H1 (cell line): ENCODE results near the gene ADGRG1. TPM values are rescaled to one million over a fixed set of nuclear protein-coding genes. Genes with fewer than 3 reads are reported as not detected.

Experiments
- CTCF ChIA-PET: fragments of 300-600 bp; sonication (Branson Sonifier 250); formaldehyde crosslinking; loops from one replicate; lab custom pipeline; 2021; ENCODE audit not compliant: partially characterized antibody; lab: Charles Lee
- POLR2A ChIA-PET: fragments of 300-600 bp; sonication (Branson Sonifier 250); formaldehyde crosslinking; loops from one replicate; lab custom pipeline; 2021; ENCODE audit warnings: inconsistent platforms; ENCODE audit not compliant: partially characterized antibody; lab: Charles Lee
- DNase-seq, 2 experiments: peaks; one replicate each; pipeline versions ENCODE4 v3.0.0 to v3.0.0-alpha.2; 2010 to 2022; ENCODE audit warnings: low spot score in 2 of 2, low read depth in 1 of 2, mixed read lengths in 1 of 2
- FAIRE-seq: peaks from 2 replicates; lab custom pipeline; 2011; peaks lifted over from hg19 to GRCh38; lab: Jason Lieb, UNC
- H2AFZ ChIP-seq: 2 replicates; pipeline ENCODE4 v1.8.1; 2012; ENCODE audit warnings: low read length, inconsistent platforms
- H2AK5ac ChIP-seq: 2 replicates; pipeline ENCODE4 v1.6.1; 2013; ENCODE audit warnings: low read depth, low read length
- H2BK120ac ChIP-seq: replicated peaks from 2 replicates; pipeline ENCODE3; 2013; ENCODE audit warnings: low read depth, low read length, inconsistent platforms
- H2BK12ac ChIP-seq: 2 replicates; pipeline ENCODE4 v1.6.1; 2013; ENCODE audit warnings: low read depth, low read length
- H2BK15ac ChIP-seq: 2 replicates; pipeline ENCODE4 v1.6.1; 2013; ENCODE audit warnings: low read length
- H2BK20ac ChIP-seq: 2 replicates; pipeline ENCODE4 v1.6.1; 2013; ENCODE audit warnings: low read length
- H2BK5ac ChIP-seq: 2 replicates; pipeline ENCODE4 v1.6.1; 2013; ENCODE audit warnings: low read depth, low read length
- H3K14ac ChIP-seq: 2 replicates; pipeline ENCODE4 v1.6.1; 2013; ENCODE audit warnings: inconsistent platforms; ENCODE audit not compliant: insufficient read length
- H3K18ac ChIP-seq: 2 replicates; pipeline ENCODE4 v1.6.1; 2013; ENCODE audit warnings: low read length; ENCODE audit errors: extremely low read depth
- H3K23ac ChIP-seq: 2 replicates; pipeline ENCODE4 v1.6.1; 2013; ENCODE audit warnings: inconsistent platforms; ENCODE audit not compliant: insufficient read length
- H3K23me2 ChIP-seq: 2 replicates; pipeline ENCODE4 v1.6.1; 2013; ENCODE audit warnings: low read depth, low read length
- H3K27ac ChIP-seq: 2 replicates; pipeline ENCODE4 v1.6.1; 2011; ENCODE audit warnings: low read depth, low read length, inconsistent platforms
- H3K27me3 ChIP-seq, 4 experiments: replicated peaks in 1 of 4; 1 replicate in 1 of 4; 2 replicates in 3 of 4; pipeline versions ENCODE4 v1.6.1 to v1.8.1; 2011 to 2013; ENCODE audit warnings: low read length in 3 of 4, mild to moderate bottlenecking in 3 of 4, inconsistent platforms in 2 of 4, mixed read lengths in 2 of 4, moderate library complexity in 1 of 4; ENCODE audit not compliant: control insufficient read depth in 3 of 4, insufficient read depth in 3 of 4; ENCODE audit errors: extremely low read depth in 1 of 4
- H3K36me3 ChIP-seq, 4 experiments: 2 replicates each; pipeline versions ENCODE4 v1.6.1 to v1.8.1; 2011 to 2013; ENCODE audit warnings: mild to moderate bottlenecking in 4 of 4, low read length in 3 of 4, moderate library complexity in 2 of 4, control low read depth in 1 of 4, inconsistent platforms in 1 of 4; ENCODE audit not compliant: insufficient read depth in 4 of 4, control insufficient read depth in 2 of 4
- H3K4ac ChIP-seq: replicated peaks from 2 replicates; pipeline ENCODE3; 2013; ENCODE audit warnings: low read length, low read depth, mixed read lengths, inconsistent platforms; ENCODE audit not compliant: insufficient read length
- H3K4me1 ChIP-seq, 4 experiments: replicated peaks in 1 of 4; 1 replicate in 1 of 4; 2 replicates in 3 of 4; pipeline versions ENCODE4 v1.6.1 to v1.8.1; 2011 to 2013; ENCODE audit warnings: low read length in 3 of 4, inconsistent platforms in 2 of 4, mixed read lengths in 1 of 4; ENCODE audit not compliant: insufficient read depth in 4 of 4, control insufficient read depth in 3 of 4
- H3K4me2 ChIP-seq, 2 experiments: 2 replicates each; pipeline versions ENCODE4 v1.6.1 to v1.8.1; 2011 to 2013; ENCODE audit warnings: low read depth in 2 of 2, low read length in 2 of 2, control low read depth in 1 of 2, inconsistent platforms in 1 of 2, mild to moderate bottlenecking in 1 of 2; ENCODE audit not compliant: insufficient read depth in 1 of 2
- H3K4me3 ChIP-seq, 4 experiments: fragments of 200-600, 300-600 bp in 1 of 4; sonication (generic), shearing (Covaris generic), sonication (Bioruptor Twin) in 1 of 4; 2 replicates each; pipeline versions ENCODE4 v1.5.1 to v1.8.1; 2011 to 2016; ENCODE audit warnings: low read length in 4 of 4, low read depth in 3 of 4, control low read depth in 2 of 4, inconsistent platforms in 2 of 4, mild to moderate bottlenecking in 2 of 4, mixed read lengths in 1 of 4, moderate library complexity in 1 of 4; ENCODE audit not compliant: insufficient read depth in 2 of 4; ENCODE audit errors: extremely low read depth in 1 of 4
- H3K56ac ChIP-seq: replicated peaks from 2 replicates; pipeline ENCODE3; 2013; ENCODE audit warnings: low read depth, mild to moderate bottlenecking, mixed read lengths, low read length, inconsistent platforms; ENCODE audit not compliant: insufficient read length
- H3K79me1 ChIP-seq: 2 replicates; pipeline ENCODE4 v1.6.1; 2013; ENCODE audit warnings: low read depth, low read length, control low read depth
- H3K79me2 ChIP-seq, 2 experiments: 2 replicates each; pipeline versions ENCODE4 v1.6.1 to v1.8.1; 2012 to 2013; ENCODE audit warnings: low read length in 2 of 2, mild to moderate bottlenecking in 2 of 2, inconsistent platforms in 1 of 2; ENCODE audit not compliant: insufficient read depth in 2 of 2, control insufficient read depth in 1 of 2
- H3K9ac ChIP-seq, 4 experiments: replicated peaks in 1 of 4; 1 replicate in 1 of 4; 2 replicates in 3 of 4; pipeline versions ENCODE4 v1.6.1 to v1.8.1; 2011 to 2013; ENCODE audit warnings: low read depth in 3 of 4, low read length in 3 of 4, control low read depth in 2 of 4, mild to moderate bottlenecking in 2 of 4, moderate library complexity in 2 of 4, inconsistent platforms in 1 of 4; ENCODE audit errors: extremely low read depth in 1 of 4
- H3K9me3 ChIP-seq, 2 experiments: 2 replicates each; pipeline versions ENCODE4 v1.6.1 to v1.8.1; 2012 to 2013; ENCODE audit warnings: mild to moderate bottlenecking in 2 of 2, moderate library complexity in 2 of 2, control low read depth in 1 of 2, inconsistent platforms in 1 of 2, low read depth in 1 of 2, low read length in 1 of 2, mixed read lengths in 1 of 2; ENCODE audit not compliant: insufficient read depth in 2 of 2
- H4K20me1 ChIP-seq, 2 experiments: replicated peaks in 1 of 2; 2 replicates each; pipeline versions ENCODE3 to v1.8.1; 2011 to 2013; ENCODE audit warnings: inconsistent platforms in 2 of 2, low read length in 2 of 2, mild to moderate bottlenecking in 1 of 2; ENCODE audit not compliant: insufficient read depth in 2 of 2, control insufficient read depth in 1 of 2
- H4K5ac ChIP-seq: 2 replicates; pipeline ENCODE4 v1.6.1; 2013; ENCODE audit warnings: low read length, low read depth, mixed read lengths, inconsistent platforms; ENCODE audit not compliant: insufficient read length
- H4K8ac ChIP-seq: 2 replicates; pipeline ENCODE4 v1.8.0; 2013; ENCODE audit warnings: mild to moderate bottlenecking, moderate library complexity, low read length, inconsistent platforms; ENCODE audit not compliant: insufficient read depth; ENCODE audit errors: extremely low read depth
- H4K91ac ChIP-seq: replicated peaks from 2 replicates; pipeline ENCODE3; 2013; ENCODE audit warnings: low read length, mixed read lengths, inconsistent platforms; ENCODE audit not compliant: insufficient read length
- JUN ChIP-seq: IDR thresholded peaks from 2 replicates; pipeline ENCODE4 v1.6.1; 2011; ENCODE audit warnings: low read depth, mild to moderate bottlenecking, improper control_type of control experiment, low read length
- JUND ChIP-seq: IDR thresholded peaks from 2 replicates; pipeline ENCODE4 v1.6.1; 2011; ENCODE audit warnings: mild to moderate bottlenecking, improper control_type of control experiment, low read length
- RAD21 ChIP-seq, 2 experiments: IDR thresholded peaks in 1 of 2; conservative IDR thresholded peaks in 1 of 2; 2 replicates each; pipeline ENCODE4 v1.6.1; 2011; ENCODE audit warnings: low read depth in 2 of 2, low read length in 2 of 2, improper control_type of control experiment in 1 of 2, inconsistent platforms in 1 of 2, mild to moderate bottlenecking in 1 of 2, moderate library complexity in 1 of 2
- RBBP5 ChIP-seq: IDR thresholded peaks from 2 replicates; pipeline ENCODE4 v1.7.1; 2012; ENCODE audit warnings: low read depth, mild to moderate bottlenecking, inconsistent platforms, low read length, moderate library complexity, borderline replicate concordance
- SP2 ChIP-seq: IDR thresholded peaks from 2 replicates; pipeline ENCODE4 v1.6.1; 2012; ENCODE audit warnings: mild to moderate bottlenecking, low read length, inconsistent platforms
- TEAD4 ChIP-seq: IDR thresholded peaks from 2 replicates; pipeline ENCODE4 v1.6.1; 2012; ENCODE audit warnings: low read depth, low read length, inconsistent platforms, mixed read lengths
- YY1 ChIP-seq: IDR thresholded peaks from 2 replicates; pipeline ENCODE4 v1.6.1; 2011; ENCODE audit warnings: low read depth, mild to moderate bottlenecking, low read length
- WGBS, 2 experiments: shearing (Covaris generic) in 1 of 2; methylation state at CpG; one replicate each; pipeline versions ENCODE4 v1.1.6 to v1.1.7; 2013 to 2015; ENCODE audit warnings: low lambda C conversion rate in 2 of 2, mixed read lengths in 2 of 2, inconsistent platforms in 1 of 2, low coverage in 1 of 2, missing lambda C conversion rate in 1 of 2; ENCODE audit not compliant: insufficient replicate concordance in 2 of 2, insufficient coverage in 1 of 2, insufficient read length in 1 of 2; ENCODE audit errors: extremely low coverage in 1 of 2, missing lambda C conversion rate in 1 of 2; 5-methylcytosine and 5-hydroxymethylcytosine counted together
- polyA plus RNA-seq, 7 experiments: library from polyadenylated mRNA; depleted of rRNA in 3 of 7; stranded (reverse) in 5 of 7; unstranded in 2 of 7; fragments of >200 nt in 5 of 7; fragments of 200-250 nt in 2 of 7; gene quantifications; 1 replicate in 5 of 7; 2 replicates in 1 of 7; 4 replicates in 1 of 7; pipeline versions ENCODE4 v1.2.1 to v1.2.3, GENCODE V29; 2011 to 2013; ENCODE audit warnings: missing spikeins in 2 of 7, mixed read lengths in 2 of 7
- total RNA-seq: library from RNA; stranded (reverse); fragmentation: NEBNext Ultra II Directional; extraction: Animal tissue kit (Norgen Biotek cat#: 25700); gene quantifications from 2 replicates; pipeline ENCODE4 v1.2.1, GENCODE V29; 2021
- TF ChIP-seq, protein P1 (sequence below), 3 experiments: IDR thresholded peaks; 1 replicate in 2 of 3; 2 replicates in 1 of 3; pipeline versions ENCODE4 v1.5.1 to v1.6.1; 2011; ENCODE audit warnings: low read length in 3 of 3, mild to moderate bottlenecking in 3 of 3, inconsistent platforms in 2 of 3, low read depth in 1 of 3, moderate library complexity in 1 of 3; ENCODE audit not compliant: insufficient read depth in 1 of 3; ENCODE audit errors: control extremely low read depth in 1 of 3

Gene ADGRG1
- total and polyA plus RNA-seq, 2 of the 8 experiments (the other 6 are each of a cell fraction or from before 2014, with no cell fraction given): 1.3 to 2.6 TPM

DNA sequence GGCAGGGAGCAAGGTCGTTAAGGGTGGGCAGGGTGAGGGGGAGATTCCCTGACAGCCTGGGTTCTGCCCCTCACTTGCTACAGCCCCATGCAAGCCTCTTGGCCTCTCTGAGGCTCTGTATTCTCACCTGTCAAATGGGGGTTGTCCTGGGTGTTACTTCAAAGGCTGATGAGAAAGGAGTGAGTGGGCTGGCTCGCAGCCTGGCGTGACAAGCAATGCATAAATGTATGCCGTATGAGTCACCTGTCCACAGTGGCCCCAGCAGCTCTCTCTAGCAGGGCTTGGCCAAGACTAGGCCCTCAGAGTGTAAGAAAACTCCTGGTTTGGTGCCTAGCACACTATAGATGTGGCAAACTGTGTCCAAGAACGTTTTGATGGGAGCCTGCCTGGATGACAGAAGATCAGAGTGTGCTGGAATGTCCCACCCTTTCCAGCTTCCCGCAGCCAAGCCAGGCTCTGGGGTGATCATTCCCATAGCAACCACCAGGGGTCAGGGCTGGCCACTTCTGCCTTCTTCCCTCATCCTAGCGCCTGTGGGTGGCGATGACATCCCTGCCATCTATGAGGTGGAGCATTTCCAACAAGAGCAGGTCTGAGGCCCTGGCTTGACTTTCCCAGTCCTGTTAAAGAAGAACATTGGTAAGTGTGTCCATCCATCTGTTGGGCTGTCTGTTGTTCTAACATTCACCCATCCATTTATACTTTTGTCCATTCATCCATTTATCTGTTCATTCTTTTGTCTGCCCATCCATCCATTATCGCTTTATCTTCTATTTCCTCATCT, 37.2 kb upstream of the ADGRG1 start:
- H2BK120ac ChIP-seq: no peak overlapping the region
- 0 out of 2 replicates have a peak overlapping the region, but pooled peaks have one; percentile 35 for H2BK15ac ChIP-seq
- H2BK20ac ChIP-seq: no peak overlapping the region
- H3K23me2 ChIP-seq: no peaks in the 10 kb centered on the region; the same call in 1 of the 2 replicates
- no peak overlapping the region for H4K8ac ChIP-seq
- no peak overlapping the region for H3K23ac ChIP-seq
- peak in 1 of 2 experiments; percentile 88 for DNase-seq
- H3K36me3 ChIP-seq: no peaks in the 10 kb centered on the region
- ChIA-PET CTCF (interaction anchor here (0.6 to 9.0 kb wide), 37 partner anchors 10 to 181 kb away, joined by 3 to 122 read pairs (median 4); partner anchors contain the start of gene KATNB1), POLR2A (interaction anchor here (0.5 to 0.8 kb wide), 2 partner anchors 13 to 58 kb away, joined by 3 read pairs; no protein-coding TSS in a partner anchor)
- H3K56ac ChIP-seq: no peak overlapping the region
- no peak overlapping the region for H2AFZ ChIP-seq
- H4K20me1 ChIP-seq: no peaks in the 10 kb centered on the region
- H3K27me3 ChIP-seq: peaks cover 0 to 4% (median under 1%) of the 10 kb centered on the region in 4 experiments; a peak in 2 of 7 replicates
- H3K4me1 ChIP-seq: no peaks in the 10 kb centered on the region; a peak in 1 of 7 replicates
- no peak overlapping the region for H2AK5ac ChIP-seq
- H2BK12ac ChIP-seq: no peak overlapping the region
- H3K27ac ChIP-seq: no peak overlapping the region
- H3K9ac ChIP-seq: no peak overlapping the region
- no peaks in the 10 kb centered on the region for H3K79me1 ChIP-seq
- FAIRE-seq: peak; percentile 91
- 37% methylated on average over 9 of the region's 9 CpGs; no CpG with 5 or more reads in 1 of the 2 experiments for WGBS, 2 experiments
- no peak overlapping the region for H4K5ac ChIP-seq
- no peak overlapping the region for H4K91ac ChIP-seq
- H2BK5ac ChIP-seq: no peak overlapping the region
- no peak overlapping the region for H3K14ac ChIP-seq
- peaks cover 0 to 5% of the 10 kb centered on the region in 2 experiments; a peak in 1 of 4 replicates for H3K9me3 ChIP-seq
- H3K4me2 ChIP-seq: no peak overlapping the region
- no peaks in the 10 kb centered on the region for H3K79me2 ChIP-seq
- H3K18ac ChIP-seq: no peak overlapping the region
- H3K4ac ChIP-seq: no peak overlapping the region
- TF ChIP-seq SP2 (no peak), YY1 (0 out of 2 replicates have a peak, but pooled peaks have one; percentile 23), TEAD4 (peak; percentile 84), JUN (no peak), RAD21 (IDR thresholded peaks at IDR 0.05 in 1 of 2, conservative IDR thresholded peaks at IDR 0.05 in 1 of 2; ENCODE audit: low read depth in 2 of 2, low read length in 2 of 2) (peak; percentile 88 to 93), RBBP5 (no peak), JUND (no peak)
- TF ChIP-seq, protein P1, sequence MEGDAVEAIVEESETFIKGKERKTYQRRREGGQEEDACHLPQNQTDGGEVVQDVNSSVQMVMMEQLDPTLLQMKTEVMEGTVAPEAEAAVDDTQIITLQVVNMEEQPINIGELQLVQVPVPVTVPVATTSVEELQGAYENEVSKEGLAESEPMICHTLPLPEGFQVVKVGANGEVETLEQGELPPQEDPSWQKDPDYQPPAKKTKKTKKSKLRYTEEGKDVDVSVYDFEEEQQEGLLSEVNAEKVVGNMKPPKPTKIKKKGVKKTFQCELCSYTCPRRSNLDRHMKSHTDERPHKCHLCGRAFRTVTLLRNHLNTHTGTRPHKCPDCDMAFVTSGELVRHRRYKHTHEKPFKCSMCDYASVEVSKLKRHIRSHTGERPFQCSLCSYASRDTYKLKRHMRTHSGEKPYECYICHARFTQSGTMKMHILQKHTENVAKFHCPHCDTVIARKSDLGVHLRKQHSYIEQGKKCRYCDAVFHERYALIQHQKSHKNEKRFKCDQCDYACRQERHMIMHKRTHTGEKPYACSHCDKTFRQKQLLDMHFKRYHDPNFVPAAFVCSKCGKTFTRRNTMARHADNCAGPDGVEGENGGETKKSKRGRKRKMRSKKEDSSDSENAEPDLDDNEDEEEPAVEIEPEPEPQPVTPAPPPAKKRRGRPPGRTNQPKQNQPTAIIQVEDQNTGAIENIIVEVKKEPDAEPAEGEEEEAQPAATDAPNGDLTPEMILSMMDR (IDR thresholded peaks at IDR 0.05; ENCODE audit: control extremely low read depth in 1 of 3, insufficient read depth in 1 of 3, low read depth in 1 of 3, low read length in 3 of 3): peak; percentile 84 to 99 (median 96)
- H3K4me3 ChIP-seq: no peak overlapping the region
